ENCODE measurements around the gene MED13L.

MED13L gene

DNA sequence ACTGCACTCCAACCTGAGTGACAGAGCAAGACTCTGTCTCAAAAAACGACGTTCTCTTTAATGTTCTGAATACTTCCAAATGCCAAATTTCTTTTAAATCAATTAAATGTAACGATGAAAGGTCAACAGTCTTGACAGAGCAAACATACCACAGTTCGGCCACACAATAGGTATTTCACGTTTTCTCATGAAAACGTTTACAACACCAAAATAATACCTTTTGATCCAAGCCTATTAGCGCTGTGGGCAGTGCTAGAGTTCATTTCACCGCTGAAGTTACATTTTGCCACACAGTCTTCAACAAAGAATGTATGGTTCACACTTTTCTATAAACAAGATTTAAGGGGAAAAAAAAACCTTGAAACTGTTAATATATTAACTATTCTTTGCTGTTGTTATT lies 122.1 kb downstream of the MED13L start:
- DNase-seq (ENCODE audit: low read depth in 2 of 2): no peak

DNA sequence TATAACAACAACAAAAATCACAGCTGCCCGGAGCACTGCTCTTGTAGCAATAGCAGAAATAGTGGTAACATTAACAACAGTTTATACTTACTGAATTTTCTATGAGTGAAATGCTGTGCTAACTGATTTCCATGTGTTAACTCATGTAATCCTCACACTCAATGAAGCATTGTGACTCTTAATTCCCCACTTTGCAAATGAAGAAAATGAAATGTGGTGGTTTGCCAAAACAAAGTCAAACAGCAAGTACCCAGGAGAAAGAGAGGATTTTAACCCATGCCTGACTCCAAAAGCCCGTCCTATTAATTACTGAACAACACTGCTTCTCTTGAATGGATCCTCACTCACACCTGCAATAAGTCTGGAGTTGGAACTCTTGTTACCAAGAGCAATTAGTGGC lies 123.5 kb downstream of the MED13L start:
- DNase-seq (ENCODE audit: low read depth in 2 of 2): no peak

DNA sequence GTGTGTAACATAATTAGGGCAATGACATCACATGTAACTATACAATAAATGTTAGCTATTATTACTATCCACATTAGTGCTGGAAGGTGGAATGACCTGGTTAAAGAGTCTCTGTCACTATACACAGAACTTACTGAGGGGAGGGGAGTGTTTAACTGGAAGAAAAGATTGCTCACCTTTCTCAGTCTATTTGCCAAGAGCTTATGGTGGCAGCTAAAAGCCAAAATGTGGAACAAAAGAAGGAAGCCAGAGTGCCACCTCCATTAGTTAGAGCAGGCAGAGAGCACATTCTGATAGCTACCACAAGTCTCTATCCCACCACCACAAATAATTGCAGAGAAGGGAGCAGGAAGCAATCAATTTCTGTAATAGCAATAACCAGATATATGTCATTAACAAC lies 124.4 kb downstream of the MED13L start:
- no peak for DNase-seq (ENCODE audit: low read depth in 2 of 2)

DNA sequence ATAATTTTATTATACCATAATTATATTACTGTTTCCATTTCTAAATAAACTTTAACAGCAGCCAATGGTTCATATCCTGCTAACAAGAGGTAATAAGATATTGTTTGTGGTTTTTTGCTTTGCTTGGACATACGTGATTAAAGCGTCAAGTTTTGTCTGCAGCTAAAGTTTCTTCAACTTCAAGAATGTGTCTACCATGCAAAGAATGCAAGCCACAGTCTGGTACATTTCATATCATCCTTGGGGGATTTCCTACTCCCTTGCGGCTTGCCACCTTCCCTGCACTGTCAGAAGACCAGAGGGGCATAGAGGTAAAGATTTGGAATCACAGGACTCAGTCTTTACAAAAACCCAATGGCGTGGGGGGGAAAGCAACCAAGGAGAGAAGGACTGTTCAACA lies 125.2 kb downstream of the MED13L start:
- peak in 1 of 2 experiments; percentile 58 for DNase-seq (ENCODE audit: low read depth in 2 of 2)

DNA sequence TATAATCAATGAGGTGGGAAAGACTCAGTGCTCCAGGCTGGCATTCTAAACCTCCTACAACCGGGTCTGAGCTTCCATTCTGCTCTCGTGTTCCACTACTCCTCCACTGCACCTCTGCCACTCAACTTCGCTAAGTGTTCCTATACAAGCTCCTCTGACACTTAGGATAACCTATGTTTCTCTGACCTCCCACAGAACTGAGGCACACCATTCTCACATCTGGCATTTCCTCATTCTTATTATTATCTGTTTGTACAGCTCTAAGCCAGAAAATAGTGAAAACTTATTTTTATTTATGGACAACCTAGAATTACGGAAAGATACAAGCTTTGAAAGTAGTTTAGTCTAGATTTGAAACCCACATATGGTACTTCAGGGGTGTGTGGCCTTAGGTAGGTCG lies 127.0 kb downstream of the MED13L start:
- DNase-seq (ENCODE audit: low read depth in 2 of 2): no peak

DNA sequence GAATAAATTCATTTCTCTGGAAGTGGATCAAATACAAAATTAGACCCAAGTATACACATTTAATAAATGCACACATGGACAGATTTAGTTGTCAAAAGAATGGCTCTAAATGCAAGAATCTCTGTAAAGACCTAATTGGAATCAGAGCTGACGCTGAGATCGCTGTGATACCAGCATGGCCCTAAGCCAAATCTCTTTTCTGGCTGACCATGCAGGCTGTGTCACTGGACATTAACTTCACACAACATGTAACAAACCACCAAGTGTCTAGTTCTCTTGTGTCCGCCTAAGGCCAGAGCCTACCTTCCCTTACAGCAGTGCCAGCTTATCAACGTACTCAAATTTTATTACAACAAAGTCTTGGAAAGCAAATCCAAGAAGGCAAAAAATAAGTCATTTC lies 127.5 kb downstream of the MED13L start:
- DNase-seq (ENCODE audit: low read depth in 2 of 2): no peak

DNA sequence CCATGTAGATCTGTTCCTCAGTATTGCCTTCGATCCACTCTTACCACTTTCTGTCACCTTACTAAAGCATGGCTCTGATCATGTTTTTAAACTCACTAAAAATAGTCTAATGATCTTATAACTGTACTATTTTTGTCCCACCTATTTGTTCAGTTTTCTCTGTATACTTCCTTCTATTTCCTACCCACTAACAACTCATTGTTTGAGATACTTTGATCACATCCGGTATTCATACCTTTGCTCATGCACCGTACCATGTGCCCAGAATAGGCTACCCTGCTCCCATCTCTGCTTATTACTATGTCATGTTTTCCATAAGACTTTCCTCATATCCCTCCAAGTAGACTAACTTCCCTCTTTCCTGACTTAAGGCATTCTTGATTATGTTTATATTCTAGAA lies 128.6 kb downstream of the MED13L start:
- no peak for DNase-seq (ENCODE audit: low read depth in 2 of 2)

DNA sequence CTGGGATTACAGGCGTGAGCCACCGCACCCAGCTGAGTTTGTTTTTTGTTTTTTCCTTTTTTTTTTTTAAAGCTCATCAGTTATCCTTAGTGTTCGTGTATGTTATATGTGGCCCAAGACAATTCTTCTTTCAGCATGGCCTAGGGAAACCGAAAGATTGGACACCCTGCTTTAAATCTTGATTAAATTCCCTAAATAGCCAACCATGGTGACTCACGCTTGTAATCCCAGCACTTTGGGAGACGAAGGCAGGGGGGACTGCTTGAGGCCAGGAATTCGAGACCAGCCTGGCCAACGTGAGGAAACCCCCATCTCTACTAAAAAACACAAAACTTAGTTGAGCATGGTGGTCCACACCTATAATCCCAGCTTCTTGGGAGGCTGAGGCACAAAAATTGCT lies 131.1 kb downstream of the MED13L start:
- no peak for DNase-seq (ENCODE audit: low read depth in 2 of 2)

DNA sequence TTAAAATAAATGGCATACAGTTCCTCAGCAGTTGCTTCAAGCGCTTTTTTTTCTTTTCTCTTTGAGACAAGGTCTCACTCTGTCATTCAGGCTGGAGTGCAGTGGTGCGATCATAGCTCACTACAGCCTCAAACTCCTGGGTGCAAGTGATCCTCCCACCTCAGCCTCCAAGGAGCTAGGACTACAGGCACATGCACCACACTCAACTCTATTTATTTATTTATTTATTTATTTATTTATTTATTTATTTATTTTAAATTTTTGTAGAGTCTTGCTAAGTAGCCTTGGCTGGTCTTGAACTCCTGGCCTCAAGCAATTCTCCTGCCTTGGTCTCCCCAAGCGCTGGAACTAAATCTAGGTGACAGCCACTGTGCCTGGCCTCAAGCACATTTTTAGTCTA lies 132.0 kb downstream of the MED13L start:
- DNase-seq (ENCODE audit: low read depth in 2 of 2): no peak

DNA sequence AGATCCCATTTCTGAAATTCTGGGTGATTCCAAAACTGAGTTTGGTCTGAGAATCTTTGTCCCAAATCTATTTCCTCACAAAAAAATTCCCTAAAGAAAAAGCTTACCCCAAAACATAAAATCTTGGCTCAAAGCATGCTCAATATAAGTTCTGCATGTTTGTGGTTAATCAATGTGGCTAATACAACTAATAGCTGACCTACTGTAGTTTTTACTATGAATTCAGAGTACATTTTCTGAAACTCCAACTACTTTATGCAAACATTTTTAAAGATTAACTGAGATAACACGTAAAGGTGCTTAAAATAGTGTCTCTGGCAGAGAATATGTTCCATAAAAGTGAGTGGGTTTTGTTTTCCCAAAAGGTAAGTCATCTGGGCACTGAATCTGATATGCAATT lies 133.1 kb downstream of the MED13L start:
- no peak for DNase-seq (ENCODE audit: low read depth in 2 of 2)

DNA sequence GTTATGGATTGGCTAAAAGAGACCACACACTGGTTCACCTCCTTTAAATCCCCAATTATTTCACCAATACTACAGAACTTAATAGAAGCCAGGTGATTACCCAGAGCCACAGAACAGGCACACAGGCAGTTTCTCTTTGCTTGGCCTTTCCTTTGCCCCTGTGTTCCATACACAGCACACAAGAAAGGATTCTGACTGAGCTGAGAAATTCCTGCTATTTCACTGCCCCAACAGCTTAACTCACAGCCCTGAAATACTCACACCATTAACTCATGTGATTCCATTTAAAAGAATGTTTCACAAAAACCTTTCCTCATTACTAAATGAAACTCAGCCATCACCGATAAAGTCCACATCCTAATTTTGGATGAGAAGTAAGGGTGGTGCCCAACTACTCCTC lies 133.6 kb downstream of the MED13L start:
- DNase-seq (ENCODE audit: low read depth in 2 of 2): no peak

DNA sequence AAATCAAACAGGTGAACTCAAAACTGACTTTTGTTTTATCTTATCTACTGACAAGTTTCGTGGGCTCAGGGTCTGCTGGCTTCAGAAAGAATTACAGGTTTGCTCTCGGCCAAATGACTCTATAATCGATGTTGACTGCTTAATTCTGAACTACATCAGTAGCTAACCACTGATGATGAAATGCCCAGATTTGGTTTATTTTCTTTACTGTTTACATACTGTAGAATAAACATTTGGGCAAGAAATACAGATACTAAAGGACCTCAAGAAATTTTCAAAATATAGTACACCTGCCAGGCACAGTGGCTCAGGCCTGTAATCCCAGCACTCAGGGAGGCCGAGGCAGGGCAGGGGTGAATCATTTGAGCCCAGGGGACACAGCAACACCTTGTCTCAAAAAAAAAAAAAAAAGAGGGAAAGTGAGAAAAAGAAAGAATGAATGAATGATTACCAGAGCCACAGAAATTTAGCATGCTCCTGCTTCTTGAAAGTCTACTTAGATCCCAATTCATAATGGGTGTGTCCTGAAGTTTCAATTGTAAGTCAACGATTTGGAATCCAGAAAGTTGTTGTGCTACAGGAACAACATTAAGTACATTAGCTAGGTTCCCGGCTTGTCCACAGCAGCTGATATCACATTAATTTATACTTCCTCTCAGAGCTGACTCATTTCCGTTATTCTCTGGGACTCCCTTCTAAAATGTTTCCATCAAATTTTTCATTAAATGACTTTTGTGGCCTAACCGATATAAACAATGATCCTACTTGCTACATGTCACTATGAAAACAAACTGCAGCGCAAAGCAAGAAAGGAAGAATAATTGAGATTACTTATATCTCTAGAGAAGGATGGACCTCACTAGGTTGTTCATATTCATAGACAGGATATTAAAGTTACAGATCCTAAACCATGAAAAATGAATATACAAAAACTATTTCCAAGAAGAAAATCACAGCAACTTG lies 134.3 kb downstream of the MED13L start:
- DNase-seq (ENCODE audit: low read depth in 2 of 2): no peak

DNA sequence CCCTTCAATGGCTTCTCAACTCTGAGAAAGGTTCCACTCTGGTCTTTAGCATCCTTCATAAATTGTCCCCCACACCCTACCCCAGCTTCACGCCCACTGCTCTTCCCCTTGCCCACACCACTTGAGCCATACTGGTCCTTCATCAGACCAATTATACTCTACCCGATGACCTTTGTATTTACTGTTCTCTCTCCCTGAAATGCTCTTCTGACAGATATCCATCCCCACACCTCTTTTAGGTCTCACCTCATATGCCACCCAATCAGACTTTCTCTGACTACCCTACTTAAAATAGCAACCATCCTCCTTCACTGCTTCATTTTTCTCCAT lies 135.7 kb downstream of the MED13L start:
- DNase-seq (ENCODE audit: low read depth in 2 of 2): no peak

DNA sequence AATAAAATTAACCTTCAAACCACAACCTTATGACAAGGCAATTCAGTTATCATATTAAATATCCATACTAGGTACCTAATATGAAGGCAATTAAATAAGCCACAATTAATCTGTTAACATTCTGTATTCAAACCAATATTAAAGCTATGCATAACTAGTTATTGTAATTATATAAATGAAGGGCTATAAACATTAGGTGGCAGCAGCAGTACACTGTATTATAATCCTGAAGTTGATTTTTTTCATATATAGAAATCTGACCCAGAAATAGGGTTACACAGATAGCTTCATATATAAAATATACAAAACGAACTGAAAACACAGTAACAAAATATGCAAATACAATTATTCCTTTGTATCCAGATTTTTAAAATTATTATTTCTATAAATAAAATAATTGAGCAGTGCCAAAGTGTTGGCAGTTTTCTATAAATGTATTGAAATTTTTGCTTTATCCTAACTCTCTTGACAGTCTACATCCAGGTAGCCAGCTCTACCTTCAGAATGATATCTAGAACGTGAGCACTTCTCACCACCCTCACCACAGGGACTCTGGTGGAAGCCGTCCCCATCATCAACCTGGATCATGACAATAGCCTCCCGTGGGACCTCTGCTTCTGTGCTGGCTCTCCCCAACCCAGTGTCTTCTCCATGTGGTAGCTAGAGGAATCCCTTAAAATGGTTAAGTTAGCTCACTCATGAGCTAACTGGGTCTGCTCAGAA lies 136.2 kb downstream of the MED13L start:
- no peak for DNase-seq (ENCODE audit: low read depth in 2 of 2)

DNA sequence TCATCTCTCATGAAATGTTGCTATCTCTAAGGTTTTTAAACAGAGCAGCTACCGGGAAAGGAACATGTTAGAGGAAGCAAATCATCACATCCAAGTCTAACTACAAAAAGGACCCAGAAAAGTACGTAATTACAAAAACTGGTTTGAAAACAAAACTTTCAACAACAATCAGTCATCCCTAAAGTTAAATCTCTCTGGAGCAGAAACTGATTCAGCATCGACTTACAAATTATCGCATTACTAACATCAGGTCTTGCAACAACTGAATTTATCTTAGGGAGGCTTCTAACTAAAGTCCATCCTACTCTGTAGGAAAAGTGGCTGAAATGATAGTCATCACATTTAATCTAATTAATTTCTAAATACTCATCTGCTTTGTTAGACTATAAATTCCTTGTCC lies 137.0 kb downstream of the MED13L start:
- DNase-seq (ENCODE audit: low read depth in 2 of 2): no peak

DNA sequence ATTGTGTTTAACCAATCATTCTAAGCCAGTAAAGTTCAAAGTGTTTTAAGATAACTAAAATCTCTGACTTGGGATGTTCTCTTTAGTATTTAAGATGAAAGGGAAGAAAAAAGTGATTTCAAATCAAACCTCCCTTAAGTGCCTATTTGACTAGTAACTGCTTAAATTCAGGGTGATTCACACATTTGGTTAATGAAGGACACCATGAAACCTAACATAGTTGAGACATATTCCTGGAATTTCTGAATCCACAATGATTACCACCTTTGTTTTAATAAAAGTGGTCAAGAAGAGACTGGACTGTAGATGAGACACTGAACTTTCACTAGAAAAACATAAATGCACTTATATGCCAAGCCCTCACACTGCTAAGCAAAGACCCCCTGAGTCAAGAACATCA lies 138.7 kb downstream of the MED13L start:
- no peak for DNase-seq (ENCODE audit: low read depth in 2 of 2)

DNA sequence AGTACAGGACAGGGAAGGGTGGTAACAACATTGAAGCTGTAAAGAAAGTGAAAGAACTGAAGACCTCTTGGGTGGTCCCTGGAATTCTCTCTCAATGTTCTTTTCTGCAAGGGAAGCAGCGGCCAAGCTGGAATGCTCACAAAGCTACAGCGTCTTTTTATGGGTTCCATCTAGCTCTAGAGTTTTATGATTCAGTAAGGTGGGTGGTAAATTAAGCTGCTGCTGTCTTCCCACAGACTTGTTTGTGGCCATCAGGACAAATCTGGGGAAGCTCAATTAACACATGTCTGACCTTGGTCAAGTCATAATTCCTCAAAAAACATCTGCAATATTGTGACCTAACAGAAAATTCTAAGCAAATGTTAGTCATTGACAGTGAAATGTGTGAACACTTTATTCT lies 139.1 kb downstream of the MED13L start:
- peak in 1 of 2 experiments; percentile 68 for DNase-seq (ENCODE audit: low read depth in 2 of 2)

DNA sequence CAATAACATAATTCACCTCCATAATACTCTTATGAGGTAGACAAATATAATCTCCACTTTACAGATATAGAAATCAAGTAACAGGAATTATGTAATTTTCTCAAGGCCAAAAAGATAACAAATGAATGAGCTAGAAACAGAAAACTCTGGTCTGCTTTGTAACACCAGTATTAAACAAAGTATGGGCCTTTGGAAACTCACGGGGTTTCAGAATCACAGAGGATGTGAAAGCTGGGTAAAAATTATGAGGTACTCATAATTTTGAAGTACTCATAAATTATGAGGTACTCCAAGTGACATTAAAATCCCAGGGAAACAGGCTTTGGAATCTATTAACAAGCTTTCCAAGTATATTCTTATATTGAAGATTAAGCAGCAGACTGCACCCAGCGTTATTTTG lies 140.2 kb downstream of the MED13L start:
- no peak for DNase-seq (ENCODE audit: low read depth in 2 of 2)

DNA sequence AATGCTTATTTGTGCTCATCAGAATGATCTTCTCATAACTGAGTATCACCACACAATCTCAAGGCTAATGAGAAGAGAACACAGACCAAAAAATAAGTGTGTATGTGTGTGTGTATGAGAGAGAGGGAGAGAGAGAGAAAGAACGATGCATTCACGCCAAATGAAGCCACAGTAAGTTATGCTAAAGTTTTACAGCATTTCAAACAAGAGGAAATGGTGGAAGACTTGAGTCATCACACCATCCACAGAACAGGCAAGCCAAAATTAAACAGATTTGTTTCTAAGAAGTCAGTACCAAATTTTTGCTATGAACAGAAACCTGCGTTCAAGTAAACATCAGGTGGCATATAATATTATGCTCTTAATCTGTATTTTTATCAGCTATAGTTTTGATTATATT lies 141.2 kb downstream of the MED13L start:
- DNase-seq (ENCODE audit: low read depth in 2 of 2): no peak

DNA sequence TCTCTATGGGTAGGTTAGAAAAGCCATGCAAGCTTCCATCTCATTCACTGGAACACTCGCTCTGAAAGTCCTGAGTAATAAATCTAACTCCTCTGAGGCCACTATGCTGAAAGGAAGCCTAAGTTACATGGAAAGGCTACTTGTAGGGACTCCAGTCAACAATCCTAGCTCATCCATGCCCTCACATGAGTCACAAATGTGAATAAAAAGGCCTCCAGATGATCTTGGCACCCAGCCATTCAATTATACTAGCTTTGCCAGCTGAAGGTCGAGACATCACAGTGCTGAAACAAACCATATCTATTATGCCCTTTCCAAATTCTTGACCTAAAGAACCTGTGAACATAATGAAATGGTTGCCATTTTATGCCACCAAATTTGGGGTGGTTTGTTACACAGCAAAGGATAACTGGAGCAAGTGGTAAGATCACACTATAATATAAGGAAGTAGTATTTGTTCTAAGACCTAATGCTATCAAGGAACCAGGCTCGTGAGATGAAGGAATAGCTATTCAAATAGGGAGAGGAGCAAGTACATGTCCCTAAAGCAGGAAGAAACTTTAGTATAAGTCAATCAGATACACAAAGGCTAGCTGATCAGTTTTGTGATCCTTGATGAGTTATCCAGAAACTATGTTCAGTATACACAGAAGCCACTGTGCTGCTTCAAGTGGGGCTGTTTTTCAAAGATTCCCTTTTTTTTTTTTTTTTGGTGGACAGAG lies 142.1 kb downstream of the MED13L start:
- DNase-seq (ENCODE audit: low read depth in 2 of 2): no peak

DNA sequence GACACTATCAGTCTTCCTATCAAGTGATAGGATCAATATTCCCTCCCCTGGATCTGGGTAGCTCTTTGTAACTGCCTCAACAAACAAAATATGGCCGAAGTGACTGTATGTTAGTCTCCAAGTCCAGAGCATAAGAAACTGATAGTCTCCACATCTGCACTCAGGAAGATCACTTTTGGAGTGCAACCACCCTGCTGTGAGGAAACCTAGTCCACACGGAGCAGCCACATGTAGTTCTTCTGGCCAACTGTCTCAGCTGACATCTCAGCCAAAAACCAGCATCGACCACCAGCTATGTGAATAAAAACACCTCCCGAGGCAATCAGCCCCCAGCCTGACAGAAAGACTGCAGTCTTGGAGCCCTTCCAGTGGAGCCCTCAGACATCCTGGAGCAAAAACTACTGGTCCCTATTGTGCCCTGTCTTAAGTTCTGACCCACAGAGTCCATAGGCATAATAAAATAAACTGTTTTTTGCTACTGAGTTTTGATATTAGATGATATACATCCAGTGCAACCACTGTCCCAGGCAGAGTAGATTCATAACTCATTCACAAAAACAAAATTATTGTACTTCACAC lies 143.8 kb downstream of the MED13L start:
- DNase-seq (ENCODE audit: low read depth in 2 of 2): no peak

DNA sequence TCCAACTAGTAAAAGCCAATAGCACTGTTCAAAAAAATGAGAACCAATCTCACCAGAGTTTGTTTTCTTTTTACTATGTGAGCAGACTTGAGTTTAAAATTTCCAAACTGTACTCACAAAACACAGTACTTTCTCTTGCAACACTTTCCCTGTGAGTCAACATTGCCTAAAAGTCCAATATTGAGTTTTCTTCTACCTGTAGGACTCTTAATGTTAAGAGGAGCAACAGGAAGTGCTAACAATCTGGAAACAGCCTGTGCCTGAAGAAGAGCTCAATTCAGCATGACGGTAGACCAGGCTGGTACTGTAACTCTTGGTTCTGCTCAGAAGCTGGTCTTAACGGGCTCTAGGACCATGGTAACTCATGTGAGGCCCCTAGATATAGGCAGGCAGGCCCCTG lies 144.3 kb downstream of the MED13L start:
- no peak for DNase-seq (ENCODE audit: low read depth in 2 of 2)

Data from fibroblast of skin of left quadriceps (primary cell).